Measurements from ENCODE around the gene POLR1C. TPM values are rescaled to one million over a fixed set of nuclear protein-coding genes. Genes with fewer than 3 reads are reported as not detected.
"Not testable (repeated sequence)": the region's sequence is repeated elsewhere in the genome, so short reads cannot be mapped to it uniquely, and the experiment has no call there.

The POLR1C gene
- total RNA-seq, 1 donor, result 27.0 TPM

- no peak overlapping the region for H3K4me3 ChIP-seq (ENCODE audit: low read depth, low read length)
- peak; percentile 15 for TF ChIP-seq CTCF (IDR thresholded peaks at IDR 0.05; ENCODE audit: insufficient read depth, low read length)
- no peak for DNase-seq (ENCODE audit: low read depth)
These were observed 21.4 kb upstream of the POLR1C start for GRCh38 chr6:43495409-43495941.

GRCh38 chr6:43496370-43497128, 20.3 kb upstream of the POLR1C start:
- no peak overlapping the region for H3K4me3 ChIP-seq (ENCODE audit: low read depth, low read length)
- peak; percentile 45 for DNase-seq (ENCODE audit: low read depth)
- peak; percentile 66 for TF ChIP-seq CTCF (IDR thresholded peaks at IDR 0.05; ENCODE audit: insufficient read depth, low read length)

- DNase-seq (ENCODE audit: low read depth), result no peak
- TF ChIP-seq CTCF (IDR thresholded peaks at IDR 0.05; ENCODE audit: insufficient read depth, low read length), result no peak
These were observed 19.8 kb upstream of the POLR1C start for GRCh38 chr6:43497129-43497396.

GRCh38 chr6:43497689-43498088, 19.2 kb upstream of the POLR1C start:
- no peak for TF ChIP-seq CTCF (IDR thresholded peaks at IDR 0.05; ENCODE audit: insufficient read depth, low read length)
- no peak overlapping the region for H3K4me3 ChIP-seq (ENCODE audit: low read depth, low read length)
- DNase-seq (ENCODE audit: low read depth), result no peak

More at GRCh38 chr6:43497129-43497396, 19.8 kb upstream of the POLR1C start:
- H3K4me3 ChIP-seq (ENCODE audit: low read depth, low read length), result no peak overlapping the region

GRCh38 chr6:43498291-43498690, 18.6 kb upstream of the POLR1C start:
- not testable (repeated sequence) for H3K4me3 ChIP-seq (ENCODE audit: low read depth, low read length); DNase-seq (ENCODE audit: low read depth)

- DNase-seq (ENCODE audit: low read depth), result peak; percentile 57
- no peak overlapping the region for H3K4me3 ChIP-seq (ENCODE audit: low read depth, low read length)
- no peak for TF ChIP-seq CTCF (IDR thresholded peaks at IDR 0.05; ENCODE audit: insufficient read depth, low read length)
These were observed 17.7 kb upstream of the POLR1C start for GRCh38 chr6:43499028-43499815.

- no peak overlapping the region for H3K4me3 ChIP-seq (ENCODE audit: low read depth, low read length)
- no peak for DNase-seq (ENCODE audit: low read depth)
- TF ChIP-seq CTCF (IDR thresholded peaks at IDR 0.05; ENCODE audit: insufficient read depth, low read length), result no peak
These were observed 16.0 kb upstream of the POLR1C start for GRCh38 chr6:43500921-43501320.

Data from fibroblast of the aortic adventitia (primary cell).